HG03108 (cell line): ENCODE results near the gene SPTAN1.
"Not testable (repeated sequence)": the region's sequence is repeated elsewhere in the genome, so short reads cannot be mapped to it uniquely, and the experiment has no call there.

Source experiments
- ATAC-seq: cut with Tn5 transposase; IDR thresholded peaks from one replicate; pipeline ENCODE4 v1.9.1; 2021; ENCODE audit warnings: moderate library complexity; ENCODE audit not compliant: unreplicated experiment

The SPTAN1 gene

DNA sequence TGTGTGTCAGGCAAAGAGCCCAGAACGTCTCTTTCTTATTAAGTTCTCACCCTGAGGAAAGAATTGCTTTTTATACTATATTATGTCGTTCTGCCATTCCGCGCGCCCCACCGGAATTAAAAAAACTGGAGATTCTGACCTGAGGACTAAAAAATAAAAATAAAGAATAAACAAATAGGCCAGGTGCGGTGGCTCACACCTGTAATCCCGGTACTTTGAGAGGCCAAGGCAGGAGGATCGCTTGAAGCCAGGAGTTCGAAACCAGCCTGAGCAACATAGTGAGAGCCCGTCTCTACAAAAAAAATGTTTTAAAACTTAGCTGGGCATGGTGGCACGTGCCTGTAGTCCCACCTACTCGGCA is 104.9 kb downstream of the SPTAN1 start:
- ATAC-seq: no peak

- ATAC-seq: no peak
Measured at GRCh38 chr9:128657796-128658195, 105.4 kb downstream of the SPTAN1 start.

DNA sequence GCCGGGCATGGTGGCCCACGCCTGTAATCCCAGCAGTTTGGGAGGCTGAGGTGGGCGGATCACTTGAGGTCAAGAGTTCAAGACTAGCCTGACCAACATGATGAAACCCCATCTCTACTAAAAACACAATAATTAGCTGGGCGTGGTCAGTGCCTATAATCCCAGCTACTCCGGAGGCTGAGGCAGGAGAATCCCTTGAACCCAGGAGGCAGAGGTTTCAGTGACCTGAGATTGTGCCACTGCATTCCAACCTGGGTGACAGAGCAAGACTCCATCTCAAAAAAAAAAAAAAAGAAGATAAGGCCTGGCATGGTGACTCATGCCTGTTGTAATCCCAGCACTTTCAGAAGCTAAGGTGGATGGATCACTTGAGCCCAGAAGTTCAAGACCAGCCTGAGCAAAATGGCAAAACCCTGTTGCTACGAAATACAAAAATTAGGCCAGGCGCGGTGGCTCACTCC is 114.1 kb downstream of the SPTAN1 start:
- not testable (repeated sequence) for ATAC-seq

GRCh38 chr9:128669786-128670185 is 117.4 kb downstream of the SPTAN1 start:
- no peak for ATAC-seq

DNA sequence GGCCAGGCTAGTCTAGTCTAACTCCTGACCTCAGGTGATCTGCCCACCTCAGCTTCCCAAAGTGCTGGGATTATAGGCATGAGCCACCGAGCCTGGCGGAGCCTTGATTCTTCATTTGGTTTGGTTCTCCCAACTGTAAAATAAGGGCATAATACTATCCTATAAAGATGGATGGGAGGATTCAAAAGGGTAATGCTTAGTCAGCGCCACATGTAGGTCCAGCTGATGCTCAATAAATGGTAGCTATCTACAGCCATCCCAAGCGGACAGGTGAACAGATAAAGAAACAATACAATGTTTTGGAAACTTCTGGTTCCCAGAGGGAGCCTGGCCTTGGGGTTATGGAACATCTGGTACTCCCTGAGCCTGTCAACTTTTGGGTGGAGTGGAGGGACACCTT is 123.0 kb downstream of the SPTAN1 start:
- ATAC-seq: no peak

DNA sequence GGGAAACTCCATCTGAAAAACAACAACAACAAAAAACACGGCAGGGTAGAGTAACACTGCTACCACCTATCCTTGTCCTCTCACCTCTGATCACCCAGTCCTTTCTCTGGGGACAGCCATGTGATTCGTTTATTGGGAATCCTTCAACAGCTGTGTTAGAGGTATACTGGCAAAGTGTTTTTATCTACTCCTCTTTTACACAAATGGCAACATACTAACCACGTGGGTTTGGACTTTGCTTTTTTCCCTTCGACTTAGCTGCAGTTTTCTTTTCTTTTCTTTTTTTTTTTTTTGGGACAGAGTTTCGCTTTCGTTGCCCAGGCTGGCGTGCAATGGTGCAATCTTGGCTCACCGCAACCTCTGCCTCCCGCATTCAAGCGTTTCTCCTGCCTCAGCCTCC is 125.4 kb downstream of the SPTAN1 start:
- no peak for ATAC-seq
